D721Med (cell line): Measurements from ENCODE around the gene PHLPP1.

Source experiments
- DNase-seq: peaks from one replicate; pipeline ENCODE4 v3.0.0; 2011; ENCODE audit warnings: low spot score; ENCODE audit not compliant: insufficient read length
- FAIRE-seq: peaks from 2 replicates; lab custom pipeline; 2011; peaks lifted over from hg19 to GRCh38; lab: Jason Lieb, UNC
- CTCF ChIP-seq: IDR thresholded peaks from 2 replicates; pipeline ENCODE4 v1.5.1; 2012; ENCODE audit warnings: mild to moderate bottlenecking, control low read depth; ENCODE audit not compliant: insufficient read depth; ENCODE audit errors: missing control alignments

The PHLPP1 gene

GRCh38 chr18:62717925-62718800 is 2.8 kb downstream of the PHLPP1 start:
- DNase-seq (no peak), FAIRE-seq (no peak)
- no peak for TF ChIP-seq CTCF

- no peak for FAIRE-seq
- DNase-seq: no peak
- TF ChIP-seq CTCF: no peak
These were observed 4.7 kb downstream of the PHLPP1 start for GRCh38 chr18:62720048-62720447.

- DNase-seq: no peak
- no peak for TF ChIP-seq CTCF
- FAIRE-seq: peak; percentile 100
These were observed 5.6 kb downstream of the PHLPP1 start for GRCh38 chr18:62720766-62721613.

- FAIRE-seq (no peak), DNase-seq (no peak)
- TF ChIP-seq CTCF: no peak
These were observed 6.8 kb downstream of the PHLPP1 start for GRCh38 chr18:62721839-62722795.

GRCh38 chr18:62723666-62724281 is 8.4 kb downstream of the PHLPP1 start:
- no peak for TF ChIP-seq CTCF
- DNase-seq (no peak), FAIRE-seq (no peak)

- FAIRE-seq (no peak), DNase-seq (no peak)
- TF ChIP-seq CTCF: no peak
These were observed 10.6 kb downstream of the PHLPP1 start for GRCh38 chr18:62725896-62726295.
